Measurements from ENCODE around the gene RTBDN.

DNA sequence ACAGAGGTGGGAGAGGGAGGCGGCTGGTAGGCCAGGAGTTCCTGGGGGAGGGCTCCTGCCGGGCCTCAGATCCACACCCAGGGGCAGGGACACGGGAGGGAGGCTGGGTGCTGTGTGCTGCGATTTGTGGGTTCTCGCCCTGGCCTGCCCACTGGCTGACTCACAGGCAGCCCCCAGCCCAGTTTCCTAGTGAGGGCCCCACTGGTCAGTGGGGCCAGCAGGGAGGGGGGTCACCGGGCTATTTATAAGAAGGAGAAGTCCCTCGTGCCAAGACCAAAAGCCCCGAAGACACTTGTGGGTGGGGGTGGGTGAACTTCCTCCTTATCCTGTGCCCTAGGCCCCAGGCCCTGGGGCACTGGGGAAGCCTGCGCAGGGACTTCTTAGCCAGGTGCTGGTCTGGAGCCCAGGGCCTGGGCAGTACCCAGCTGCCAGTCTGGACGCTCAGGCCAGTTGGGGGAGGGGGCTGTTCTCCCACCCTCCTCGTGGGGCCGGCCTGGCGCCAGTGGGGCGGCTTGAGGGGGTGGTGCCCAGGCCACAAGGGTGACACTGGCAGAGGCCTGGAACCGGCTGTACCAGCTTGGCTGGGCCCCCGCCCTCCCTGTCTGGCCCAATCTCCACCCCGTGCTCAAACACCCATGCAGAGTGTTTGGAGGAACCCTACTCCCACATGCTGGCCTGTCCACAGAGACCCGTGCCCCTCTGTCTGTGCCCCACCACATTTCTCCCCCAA, 48.1 kb downstream of the RTBDN start:
- no peak for TF ChIP-seq POLR2A (IDR thresholded peaks at IDR 0.05)
- TF ChIP-seq, protein P1, sequence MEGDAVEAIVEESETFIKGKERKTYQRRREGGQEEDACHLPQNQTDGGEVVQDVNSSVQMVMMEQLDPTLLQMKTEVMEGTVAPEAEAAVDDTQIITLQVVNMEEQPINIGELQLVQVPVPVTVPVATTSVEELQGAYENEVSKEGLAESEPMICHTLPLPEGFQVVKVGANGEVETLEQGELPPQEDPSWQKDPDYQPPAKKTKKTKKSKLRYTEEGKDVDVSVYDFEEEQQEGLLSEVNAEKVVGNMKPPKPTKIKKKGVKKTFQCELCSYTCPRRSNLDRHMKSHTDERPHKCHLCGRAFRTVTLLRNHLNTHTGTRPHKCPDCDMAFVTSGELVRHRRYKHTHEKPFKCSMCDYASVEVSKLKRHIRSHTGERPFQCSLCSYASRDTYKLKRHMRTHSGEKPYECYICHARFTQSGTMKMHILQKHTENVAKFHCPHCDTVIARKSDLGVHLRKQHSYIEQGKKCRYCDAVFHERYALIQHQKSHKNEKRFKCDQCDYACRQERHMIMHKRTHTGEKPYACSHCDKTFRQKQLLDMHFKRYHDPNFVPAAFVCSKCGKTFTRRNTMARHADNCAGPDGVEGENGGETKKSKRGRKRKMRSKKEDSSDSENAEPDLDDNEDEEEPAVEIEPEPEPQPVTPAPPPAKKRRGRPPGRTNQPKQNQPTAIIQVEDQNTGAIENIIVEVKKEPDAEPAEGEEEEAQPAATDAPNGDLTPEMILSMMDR (IDR thresholded peaks at IDR 0.05) = no peak
